ENCODE results near the gene IL33. TPM values are rescaled to one million over a fixed set of nuclear protein-coding genes. Genes with fewer than 3 reads are reported as not detected.
A peak's percentile ranks its signal among the peaks of the same experiment; 100 is the strongest.

IL33 gene
- total RNA-seq, 2 donors from 2014 or later, result 4.0 to 6.2 TPM

DNA sequence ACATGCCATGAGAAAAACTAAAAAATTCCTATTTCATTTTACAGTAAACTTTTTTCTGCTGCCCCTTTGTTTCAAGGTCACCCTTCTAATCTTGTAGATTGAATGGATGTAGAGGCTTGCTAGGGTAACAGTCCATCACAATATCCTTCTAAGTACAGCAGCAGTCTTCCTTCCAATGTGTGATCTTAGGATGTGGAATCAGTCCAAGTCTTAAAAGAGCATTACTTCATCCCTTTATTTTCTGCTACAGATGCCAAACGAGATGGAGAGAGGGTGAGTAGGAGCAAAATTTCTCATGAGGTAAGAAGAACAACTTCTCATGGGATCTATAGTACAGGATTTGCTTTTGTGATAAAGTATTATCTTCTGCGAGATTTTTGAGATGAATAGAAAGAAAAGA is 704 bp upstream of the IL33 start:
- no peaks in the 10 kb centered on the region for H3K9me3 ChIP-seq
- intact Hi-C loops (cut with DNase I), result no loop called here
- WGBS, 2 donors, result 56 to 70% methylated on average over 2 of the region's 2 CpGs
- ATAC-seq, result no peak
- no peaks in the 10 kb centered on the region for H3K36me3 ChIP-seq (replicated peaks in 1 of 2; ENCODE audit: insufficient read depth in 1 of 2, low read depth in 2 of 2)
- H3K4me3 ChIP-seq, result no peak overlapping the region
- no peak for TF ChIP-seq CTCF (IDR thresholded peaks at IDR 0.05)
- no peaks in the 10 kb centered on the region for H3K27me3 ChIP-seq
- no peaks in the 10 kb centered on the region for H3K4me1 ChIP-seq
- no peak for DNase-seq
- no peak overlapping the region for H3K27ac ChIP-seq

- Histone ChIP-seq H3K4me3 (no peak overlapping the region), H3K27ac (no peak overlapping the region)
- TF ChIP-seq POLR2A (IDR thresholded peaks at IDR 0.05) (no peak), CTCF (IDR thresholded peaks at IDR 0.05) (no peak)
These were observed 395 bp downstream of the IL33 start for GRCh38 chr9:6216002-6216401.

DNA sequence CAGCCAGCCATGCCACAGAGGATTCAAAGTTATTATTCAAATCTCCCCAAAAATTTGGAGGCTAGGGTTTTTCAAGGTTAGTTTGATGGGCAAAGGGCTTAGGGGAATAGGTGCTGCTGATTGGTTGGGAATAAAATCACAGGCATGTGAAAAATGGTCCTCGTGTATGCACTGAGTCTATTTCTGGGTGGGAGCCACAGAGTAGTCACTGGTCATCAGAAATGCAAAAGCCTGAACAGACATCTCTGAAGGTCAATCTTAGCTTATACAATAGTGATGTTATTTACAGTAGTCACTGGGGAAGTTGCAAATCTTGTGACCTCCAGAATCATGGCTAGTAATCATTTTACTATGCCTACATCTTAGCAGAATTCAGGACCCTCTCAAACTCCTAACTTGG is 1.3 kb downstream of the IL33 start:
- 80 to 82% methylated on average over 1 of the region's 1 CpG for WGBS, 2 donors
- Histone ChIP-seq H3K27me3 (no peaks in the 10 kb centered on the region), H3K9me3 (no peaks in the 10 kb centered on the region), H3K36me3 (replicated peaks in 1 of 2; ENCODE audit: insufficient read depth in 1 of 2, low read depth in 2 of 2) (no peaks in the 10 kb centered on the region), H3K4me3 (no peak overlapping the region), H3K27ac (no peak overlapping the region), H3K4me1 (no peaks in the 10 kb centered on the region)
- no peak for TF ChIP-seq POLR2A (IDR thresholded peaks at IDR 0.05)
- no peak for TF ChIP-seq CTCF (IDR thresholded peaks at IDR 0.05)
- ATAC-seq (no peak), DNase-seq (no peak)
- intact Hi-C loops (cut with DNase I), result no loop called here

More at GRCh38 chr9:6216002-6216401, 395 bp downstream of the IL33 start:
- WGBS, 2 donors, result 72 to 94% methylated on average over 3 of the region's 3 CpGs
- H3K9me3 ChIP-seq, result no peaks in the 10 kb centered on the region
- no peaks in the 10 kb centered on the region for H3K36me3 ChIP-seq (replicated peaks in 1 of 2; ENCODE audit: insufficient read depth in 1 of 2, low read depth in 2 of 2)
- intact Hi-C loops (cut with DNase I), result no loop called here
- DNase-seq (no peak), ATAC-seq (no peak)
- H3K27me3 ChIP-seq, result no peaks in the 10 kb centered on the region
- H3K4me1 ChIP-seq, result no peaks in the 10 kb centered on the region

DNA sequence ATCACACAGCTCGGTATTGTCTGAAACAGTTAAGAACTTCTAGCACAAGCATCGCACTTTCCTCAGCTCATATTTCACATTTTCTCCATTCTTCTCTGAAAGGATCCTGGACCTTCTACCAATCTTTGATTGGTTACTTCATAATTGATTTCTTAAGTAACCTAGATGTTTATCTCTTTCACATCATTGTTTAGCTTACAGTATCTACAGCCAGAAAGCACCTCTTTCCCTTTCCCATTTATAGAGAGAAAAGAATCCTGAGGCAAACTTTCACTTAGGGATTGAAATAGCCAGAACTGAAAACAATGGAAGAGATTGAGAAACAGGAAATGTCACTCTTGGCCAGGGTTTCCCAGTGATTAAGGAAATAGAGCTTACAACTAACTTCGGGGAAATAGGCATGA is 2.5 kb downstream of the IL33 start:
- Histone ChIP-seq H3K4me3 (no peak overlapping the region), H3K36me3 (replicated peaks in 1 of 2; ENCODE audit: insufficient read depth in 1 of 2, low read depth in 2 of 2) (no peaks in the 10 kb centered on the region)
- ATAC-seq, result peak; percentile 74

More for the DNA sequence above, 2.5 kb downstream of the IL33 start:
- Histone ChIP-seq H3K4me1 (no peaks in the 10 kb centered on the region), H3K27me3 (no peaks in the 10 kb centered on the region), H3K27ac (peak overlapping the region in 2 of 4 donors; percentile 32 to 55), H3K9me3 (no peaks in the 10 kb centered on the region)
- intact Hi-C loops (cut with DNase I), result no loop called here
- peak in 1 of 4 donors; percentile 15 for DNase-seq
- 23 to 28% methylated on average over 3 of the region's 3 CpGs for WGBS, 2 donors
- no peak for TF ChIP-seq CTCF (IDR thresholded peaks at IDR 0.05)
- no peak for TF ChIP-seq POLR2A (IDR thresholded peaks at IDR 0.05)

Measured in body of pancreas (tissue), 4 donors.